ENCODE results near the gene CDY2B. TPM values are rescaled to one million over a fixed set of nuclear protein-coding genes. Genes with fewer than 3 reads are reported as not detected.
"Not testable (repeated sequence)": the region's sequence is repeated elsewhere in the genome, so short reads cannot be mapped to it uniquely, and the experiment has no call there.

The CDY2B gene
- total RNA-seq, 4 donors from 2014 or later: not detected

- H3K27me3 ChIP-seq; H3K4me1 ChIP-seq; H3K36me3 ChIP-seq; intact Hi-C loops (cut with DNase I; ENCODE audit: low total_unique reads); DNase-seq; H3K4me3 ChIP-seq; H3K9me3 ChIP-seq; H3K27ac ChIP-seq: not testable (repeated sequence)
Observed at GRCh38 chrY:17832149-17832548, 47.9 kb downstream of the CDY2B start.

Other genes with a start within 250 kb of the CDY2B start
- gene CDY2A, start 145.6 kb upstream of the CDY2B start, total RNA-seq: not detected

All from uterus (tissue), 4 donors.